Measurements from ENCODE around the gene FAM83E.
A peak's percentile ranks its signal among the peaks of the same experiment; 100 is the strongest.
"Not testable (repeated sequence)": the region's sequence is repeated elsewhere in the genome, so short reads cannot be mapped to it uniquely, and the experiment has no call there.

The FAM83E gene

GRCh38 chr19:48641850-48642249 lies 27.0 kb upstream of the FAM83E start:
- no peak for DNase-seq (ENCODE audit: low read depth, low spot score)

DNA sequence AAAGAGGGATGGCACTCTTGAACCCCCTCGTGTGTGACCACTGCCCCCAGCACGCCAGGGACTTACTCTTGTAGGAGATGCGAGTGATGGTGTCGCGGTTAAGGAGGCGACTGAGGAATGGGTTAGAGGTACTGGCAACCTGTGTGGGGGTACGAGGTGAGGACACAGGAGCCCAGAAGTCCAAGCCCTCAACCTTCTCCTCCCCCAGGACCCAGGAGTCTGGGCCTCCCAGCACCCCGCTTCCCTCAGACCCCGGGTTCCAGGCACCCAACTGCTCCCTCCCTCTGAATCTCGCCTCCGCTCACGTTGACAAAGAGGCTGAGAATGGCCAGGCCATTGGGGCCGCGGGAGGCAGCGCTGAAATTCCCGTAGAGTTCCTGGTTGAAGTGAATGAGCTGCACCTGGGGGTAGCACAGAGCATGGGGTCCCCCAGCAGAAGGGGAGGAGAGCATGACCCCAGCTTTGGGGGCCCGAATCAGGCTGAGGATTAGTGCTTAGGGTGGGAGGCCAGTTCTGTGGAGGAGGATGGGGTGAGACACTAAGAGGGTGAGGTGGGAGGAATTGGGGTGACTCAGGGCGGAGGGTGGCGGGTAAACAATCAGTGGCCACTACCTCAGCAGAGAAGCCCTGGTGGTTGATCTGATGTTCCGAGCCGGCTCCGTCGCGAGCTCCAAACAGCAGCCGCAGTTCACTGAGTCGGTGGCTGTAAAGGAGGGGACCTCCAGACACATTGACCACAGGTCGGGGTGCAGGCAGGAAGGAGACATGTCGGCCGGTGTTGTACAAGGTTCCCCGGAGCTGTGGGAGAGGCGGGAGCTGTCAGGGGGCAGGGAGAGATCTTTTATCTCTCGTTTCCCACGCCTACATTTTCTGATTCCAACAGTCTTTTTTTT lies 24.9 kb upstream of the FAM83E start:
- DNase-seq (ENCODE audit: low read depth, low spot score): peak; percentile 41

GRCh38 chr19:48638831-48639381 lies 24.0 kb upstream of the FAM83E start:
- DNase-seq (ENCODE audit: low read depth, low spot score): peak; percentile 95

GRCh38 chr19:48637948-48638830 lies 23.3 kb upstream of the FAM83E start:
- peak; percentile 95 for DNase-seq (ENCODE audit: low read depth, low spot score)

GRCh38 chr19:48637449-48637947 lies 22.6 kb upstream of the FAM83E start:
- peak; percentile 99 for DNase-seq (ENCODE audit: low read depth, low spot score)

DNA sequence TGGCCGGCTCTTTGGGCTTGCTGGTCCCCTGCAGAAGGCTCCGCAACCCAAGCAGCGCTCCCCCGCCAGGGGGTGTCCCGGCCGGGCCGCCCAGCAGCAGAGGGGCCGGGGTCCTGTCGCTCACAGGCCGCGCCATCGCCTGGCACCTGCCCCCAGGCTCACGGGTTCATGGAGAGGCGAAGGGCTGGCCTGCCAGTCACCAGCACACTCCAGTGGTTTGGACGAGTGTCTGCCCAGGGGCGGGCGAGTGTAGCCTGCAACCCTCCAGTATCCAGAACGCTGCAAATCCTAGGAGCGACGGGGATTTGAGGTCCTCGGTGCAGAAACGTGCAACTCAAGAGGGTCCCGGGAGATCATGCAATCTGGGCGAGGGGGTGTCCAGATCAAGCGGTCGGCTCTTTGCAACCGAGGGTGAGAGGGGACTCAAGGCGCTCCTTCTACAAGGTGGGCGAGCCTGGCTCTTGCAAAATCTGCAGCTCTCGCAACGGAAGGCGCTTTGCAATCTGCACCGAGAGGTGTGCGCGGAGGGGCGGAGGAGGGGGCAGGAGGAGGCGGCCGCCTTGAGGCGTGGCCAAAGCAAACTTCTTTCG lies 22.1 kb upstream of the FAM83E start, which contains the start of gene DBP:
Gene DBP (minus strand): TSS at position 521 of the 590 bp plus-strand sequence. CDS start 385 bp downstream, at position 136.
- DNase-seq (ENCODE audit: low read depth, low spot score): peak; percentile 77

DNA sequence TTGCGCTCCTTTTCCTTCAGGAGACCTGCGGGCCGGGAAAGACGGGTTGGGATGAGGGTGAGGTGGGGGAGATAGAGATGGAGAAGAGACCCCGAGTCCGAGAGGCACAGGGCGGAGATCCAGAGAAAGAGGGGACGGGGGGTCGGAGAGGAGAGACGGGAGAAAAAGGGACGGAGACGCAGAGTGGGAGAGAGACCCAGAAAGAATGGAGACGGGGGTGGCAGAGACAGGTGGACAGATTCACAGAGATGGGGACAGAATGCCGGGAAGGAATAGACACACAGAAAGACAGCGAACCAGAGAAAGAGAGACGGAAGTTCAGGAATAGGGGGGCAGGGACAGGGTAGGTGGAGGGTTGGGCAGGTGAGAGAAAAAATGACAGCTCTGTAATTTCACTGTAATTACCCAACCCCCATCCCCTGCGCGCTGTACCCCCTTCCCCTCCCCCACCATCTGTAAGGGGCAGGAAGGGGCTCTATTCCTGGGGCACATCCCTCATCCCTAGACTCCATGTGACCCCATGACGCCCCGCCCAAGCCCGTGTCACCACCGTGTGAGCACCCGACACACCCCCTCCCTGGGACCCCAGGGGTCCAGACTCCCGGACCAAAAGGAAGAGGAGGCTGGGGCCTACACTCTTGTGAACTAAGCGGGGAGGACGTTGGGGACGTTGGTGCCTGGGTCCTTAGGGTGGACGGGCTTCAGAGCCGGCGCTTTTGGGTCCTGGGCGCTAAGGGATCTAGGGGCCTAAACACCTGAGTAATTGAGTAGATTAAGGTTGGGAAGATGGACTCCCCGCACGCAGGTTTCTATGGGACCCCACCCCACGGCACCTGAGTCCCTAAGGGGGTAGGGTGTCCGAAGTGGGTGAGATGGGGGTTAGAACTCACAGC lies 21.3 kb upstream of the FAM83E start:
- no peak for DNase-seq (ENCODE audit: low read depth, low spot score)

DNA sequence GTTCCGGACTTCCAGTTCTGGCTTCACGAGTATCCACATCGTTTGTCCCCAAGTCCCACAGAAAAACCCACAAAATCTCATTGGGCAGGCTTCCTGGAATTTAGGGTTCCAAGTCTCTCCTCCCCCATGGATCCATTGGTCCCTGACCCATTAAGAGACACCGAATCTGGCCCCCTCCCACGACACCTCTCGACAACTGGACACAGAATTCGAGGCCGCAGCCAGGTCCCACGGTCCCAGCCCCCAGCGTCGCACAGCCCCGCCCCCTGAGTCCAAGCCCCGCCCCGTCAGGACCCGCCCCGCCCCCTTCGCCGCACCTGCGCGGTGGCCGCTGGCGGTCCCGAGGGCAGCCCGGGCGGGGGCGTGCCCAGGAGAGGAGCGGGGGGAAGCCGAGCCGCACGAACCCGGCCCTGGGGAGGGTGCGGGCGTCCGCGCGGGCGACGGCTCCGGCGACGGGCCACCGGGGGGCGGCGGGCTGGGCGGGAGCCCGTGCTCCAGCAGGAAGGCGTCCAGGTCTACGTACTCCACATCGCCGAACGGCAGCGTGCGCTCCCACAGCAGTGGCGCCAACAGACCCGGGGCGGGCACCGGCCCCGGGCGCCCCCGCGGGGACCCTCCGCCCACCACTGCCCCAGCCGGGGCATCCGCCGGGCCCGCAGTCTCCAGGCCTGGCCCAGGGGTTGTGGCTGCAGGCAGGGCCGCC lies 20.5 kb upstream of the FAM83E start:
- no peak for DNase-seq (ENCODE audit: low read depth, low spot score)

DNA sequence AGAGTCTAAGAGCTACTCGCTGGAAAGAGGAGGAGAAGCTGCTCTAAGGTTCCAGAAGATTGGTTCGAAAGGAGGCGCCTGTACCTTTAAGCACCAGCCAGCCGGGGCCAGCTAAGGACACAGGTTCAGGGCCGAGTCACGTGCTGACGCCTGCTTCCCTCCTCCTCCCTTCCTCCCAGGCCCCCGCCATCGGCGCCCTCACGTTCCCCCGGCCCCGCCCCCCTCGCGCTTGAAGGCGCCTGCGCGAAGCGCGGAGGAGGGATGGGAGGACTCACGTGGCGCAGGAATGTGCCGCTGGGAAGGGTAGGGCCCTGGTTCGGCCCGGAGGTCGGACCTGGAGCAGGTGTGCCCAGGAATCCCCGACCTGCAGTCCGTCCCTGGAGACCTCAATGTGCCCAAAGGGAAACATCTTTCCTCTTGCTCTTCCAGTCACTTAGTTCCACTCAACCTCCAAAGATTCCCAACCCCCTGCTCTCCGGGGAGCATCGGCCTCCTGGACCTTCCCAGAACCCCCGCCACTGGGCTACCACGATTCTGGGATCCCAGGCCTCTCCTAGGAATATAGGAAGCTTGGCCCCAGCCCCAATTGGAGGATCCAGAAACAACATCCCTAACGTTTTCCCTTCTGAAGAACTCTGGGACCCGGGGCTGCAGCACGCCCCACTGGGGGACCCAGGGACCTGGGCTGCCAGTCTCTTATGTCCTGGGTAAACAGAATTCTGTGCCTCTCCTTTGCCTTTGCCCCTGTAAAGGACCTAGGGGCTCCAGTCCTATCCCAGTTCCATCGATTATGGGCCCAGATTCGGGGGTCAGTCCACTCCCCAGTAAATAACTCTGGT lies 19.8 kb upstream of the FAM83E start:
- peak; percentile 97 for DNase-seq (ENCODE audit: low read depth, low spot score)

DNA sequence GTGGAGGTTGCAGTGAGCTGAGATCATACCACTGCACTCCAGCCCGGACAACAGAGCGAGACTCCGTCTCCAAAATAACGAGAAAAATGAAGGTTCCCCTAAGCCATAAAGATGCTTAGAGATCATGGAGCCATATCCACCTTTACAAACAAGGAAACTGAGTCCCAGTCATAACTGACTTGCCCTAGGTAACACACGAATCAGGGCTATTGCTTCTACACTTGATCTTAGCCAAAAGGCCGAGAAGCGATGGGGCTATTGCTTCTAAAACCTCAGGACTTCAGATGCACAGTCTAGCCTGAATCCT lies 19.1 kb upstream of the FAM83E start:
- no peak for DNase-seq (ENCODE audit: low read depth, low spot score)

DNA sequence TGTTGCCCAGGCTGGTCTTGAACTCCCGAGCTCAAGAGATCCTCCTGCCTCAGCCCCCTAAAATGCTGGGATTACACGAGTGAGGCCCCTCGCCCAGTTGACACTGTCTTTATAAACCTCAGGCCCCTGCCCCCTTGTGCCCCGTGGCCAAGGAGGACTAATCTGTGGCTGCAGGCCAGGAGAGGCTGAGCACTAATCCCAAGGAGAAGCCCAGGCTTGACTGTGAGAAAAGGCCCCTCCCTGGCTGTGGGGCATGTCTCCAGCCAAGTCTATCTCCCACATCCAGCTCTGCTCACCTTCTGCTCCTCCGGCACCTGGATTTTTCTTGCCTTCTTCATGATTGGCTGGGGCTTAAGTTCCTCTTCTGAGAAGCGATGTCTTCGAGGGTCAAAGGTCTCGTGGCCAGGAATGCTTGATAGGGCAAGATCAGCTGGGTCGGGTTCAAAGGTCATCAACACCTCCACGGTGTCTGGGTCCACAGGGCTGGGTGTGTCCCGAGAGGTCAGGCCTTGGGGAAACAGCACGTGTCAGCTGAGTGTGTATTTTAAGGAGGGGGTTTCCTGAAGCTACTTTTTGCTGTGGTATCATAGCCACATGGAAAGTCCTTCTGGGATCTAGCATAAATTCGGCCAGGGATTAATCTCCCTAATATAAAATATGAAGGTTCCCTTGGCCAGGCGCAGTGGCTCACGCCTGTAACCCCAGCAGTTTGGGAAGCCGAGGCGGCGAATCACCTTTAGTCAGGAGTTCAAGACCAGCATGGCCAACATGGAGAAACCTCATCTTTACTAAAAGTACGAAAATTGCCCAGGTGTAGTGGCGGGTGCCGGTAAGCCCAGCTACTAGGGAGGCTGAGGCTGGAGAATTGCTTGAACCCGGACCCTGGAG lies 18.5 kb upstream of the FAM83E start:
- DNase-seq (ENCODE audit: low read depth, low spot score): peak; percentile 73

- peak; percentile 39 for DNase-seq (ENCODE audit: low read depth, low spot score)
These were observed 17.8 kb upstream of the FAM83E start for GRCh38 chr19:48632692-48633147.

DNA sequence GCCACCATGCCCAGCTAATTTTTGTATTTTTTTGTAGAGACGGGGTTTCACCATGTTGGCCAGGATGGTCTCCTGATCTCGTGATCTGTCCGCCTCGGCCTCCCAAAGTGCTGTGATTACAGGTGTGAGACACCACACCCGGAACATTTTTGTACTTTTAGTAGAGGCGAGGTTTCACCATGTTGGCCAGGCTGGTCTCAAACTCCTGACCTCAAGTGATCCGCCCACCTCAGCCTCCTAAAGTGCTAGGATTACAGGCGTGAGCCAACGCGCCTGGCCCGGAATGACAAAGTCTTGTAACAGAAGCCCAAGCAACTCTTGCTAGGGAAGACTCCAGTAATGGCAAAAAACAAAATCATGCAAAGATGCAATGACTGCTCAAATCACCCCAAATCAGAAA lies 17.4 kb upstream of the FAM83E start:
- DNase-seq (ENCODE audit: low read depth, low spot score): not testable (repeated sequence)

DNA sequence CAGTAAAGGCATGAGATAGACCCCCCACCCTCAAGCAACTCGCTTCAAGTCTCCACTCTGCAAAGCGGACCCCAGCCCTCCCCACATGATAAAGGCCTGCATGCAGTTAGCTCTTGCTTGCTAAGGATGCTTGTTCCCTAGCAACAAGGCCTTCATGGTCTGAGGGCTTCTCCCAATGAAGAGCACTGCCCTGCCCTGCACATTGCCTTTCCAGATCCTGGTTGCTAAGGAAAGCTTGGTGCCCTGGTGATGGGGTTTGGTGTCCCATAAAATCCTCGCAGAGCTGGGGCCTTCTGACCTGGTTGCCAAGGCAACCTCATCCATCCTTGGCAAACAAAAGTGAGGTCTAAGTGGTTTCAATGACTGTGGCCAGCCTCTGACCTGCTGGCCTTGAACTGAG lies 16.3 kb upstream of the FAM83E start:
- DNase-seq (ENCODE audit: low read depth, low spot score): no peak

DNA sequence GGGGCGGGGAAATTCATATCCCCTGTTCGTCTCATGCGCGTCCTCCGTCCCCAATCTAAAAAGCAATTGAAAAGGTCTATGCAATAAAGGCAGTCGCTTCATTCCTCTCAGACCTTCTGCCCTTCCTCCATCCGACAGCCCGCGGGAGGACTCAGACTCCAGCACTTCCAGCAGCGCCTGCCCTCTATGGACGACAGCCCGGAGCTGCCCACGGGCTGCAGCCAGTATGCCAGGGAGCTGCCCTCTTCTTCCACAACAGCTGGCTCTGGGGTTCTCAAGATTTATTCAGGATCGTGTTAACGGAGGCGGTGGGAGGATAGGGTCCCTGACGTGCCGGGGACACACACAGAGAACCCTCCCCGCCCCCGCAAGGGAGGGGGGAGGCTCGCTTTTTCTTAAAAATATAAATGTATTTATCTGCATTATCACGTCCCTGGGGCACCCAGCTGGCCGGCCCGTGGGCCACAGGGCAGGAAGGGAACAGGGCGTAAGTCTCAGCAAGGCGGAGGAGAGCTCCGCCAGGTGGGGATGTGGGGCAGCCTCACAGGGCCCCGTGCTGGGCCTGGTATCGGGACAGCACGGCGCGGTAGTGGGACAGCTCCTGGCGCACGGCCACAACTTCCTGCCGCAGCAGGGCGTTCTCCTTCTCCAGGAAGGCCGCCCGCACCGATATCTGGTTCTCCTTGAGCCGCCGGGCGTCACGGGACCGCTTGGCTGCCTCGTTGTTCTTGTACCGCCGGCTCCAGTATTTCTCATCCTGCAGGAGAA lies 15.6 kb upstream of the FAM83E start:
- DNase-seq (ENCODE audit: low read depth, low spot score): peak; percentile 88

- peak; percentile 98 for DNase-seq (ENCODE audit: low read depth, low spot score)
These were observed 14.9 kb upstream of the FAM83E start for GRCh38 chr19:48629599-48630295.

- no peak for DNase-seq (ENCODE audit: low read depth, low spot score)
These were observed 14.4 kb upstream of the FAM83E start for GRCh38 chr19:48629297-48629598.
